ENCODE measurements around the gene TGM4.
A peak's percentile ranks its signal among the peaks of the same experiment; 100 is the strongest.

Gene TGM4

DNA sequence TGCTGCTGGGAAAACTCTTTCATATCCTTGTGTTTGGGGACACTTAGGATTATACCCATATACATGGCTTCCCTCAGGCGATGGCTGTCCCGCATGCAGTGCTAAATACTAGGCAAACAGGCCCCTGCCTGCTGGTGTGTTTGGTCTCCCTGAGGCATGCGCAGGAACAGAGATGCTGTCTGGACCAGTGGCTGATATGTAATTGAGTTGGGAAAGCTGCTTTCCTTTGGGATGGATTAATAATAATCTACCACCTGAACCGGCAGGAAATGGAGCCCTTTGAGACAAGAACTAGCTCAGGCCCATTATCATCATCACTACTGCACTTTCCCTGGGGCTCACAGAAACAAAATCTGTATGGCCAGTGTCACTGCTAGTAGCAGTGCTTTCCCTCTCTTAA, 83.6 kb downstream of the TGM4 start:
- no peak overlapping the region for H3K4me3 ChIP-seq (ENCODE audit: low read length)
- no peak for DNase-seq (ENCODE audit: low read depth)
- TF ChIP-seq, protein P1, sequence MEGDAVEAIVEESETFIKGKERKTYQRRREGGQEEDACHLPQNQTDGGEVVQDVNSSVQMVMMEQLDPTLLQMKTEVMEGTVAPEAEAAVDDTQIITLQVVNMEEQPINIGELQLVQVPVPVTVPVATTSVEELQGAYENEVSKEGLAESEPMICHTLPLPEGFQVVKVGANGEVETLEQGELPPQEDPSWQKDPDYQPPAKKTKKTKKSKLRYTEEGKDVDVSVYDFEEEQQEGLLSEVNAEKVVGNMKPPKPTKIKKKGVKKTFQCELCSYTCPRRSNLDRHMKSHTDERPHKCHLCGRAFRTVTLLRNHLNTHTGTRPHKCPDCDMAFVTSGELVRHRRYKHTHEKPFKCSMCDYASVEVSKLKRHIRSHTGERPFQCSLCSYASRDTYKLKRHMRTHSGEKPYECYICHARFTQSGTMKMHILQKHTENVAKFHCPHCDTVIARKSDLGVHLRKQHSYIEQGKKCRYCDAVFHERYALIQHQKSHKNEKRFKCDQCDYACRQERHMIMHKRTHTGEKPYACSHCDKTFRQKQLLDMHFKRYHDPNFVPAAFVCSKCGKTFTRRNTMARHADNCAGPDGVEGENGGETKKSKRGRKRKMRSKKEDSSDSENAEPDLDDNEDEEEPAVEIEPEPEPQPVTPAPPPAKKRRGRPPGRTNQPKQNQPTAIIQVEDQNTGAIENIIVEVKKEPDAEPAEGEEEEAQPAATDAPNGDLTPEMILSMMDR (IDR thresholded peaks at IDR 0.05; ENCODE audit: insufficient read depth, low read depth, low read length, missing control alignments) = no peak

DNA sequence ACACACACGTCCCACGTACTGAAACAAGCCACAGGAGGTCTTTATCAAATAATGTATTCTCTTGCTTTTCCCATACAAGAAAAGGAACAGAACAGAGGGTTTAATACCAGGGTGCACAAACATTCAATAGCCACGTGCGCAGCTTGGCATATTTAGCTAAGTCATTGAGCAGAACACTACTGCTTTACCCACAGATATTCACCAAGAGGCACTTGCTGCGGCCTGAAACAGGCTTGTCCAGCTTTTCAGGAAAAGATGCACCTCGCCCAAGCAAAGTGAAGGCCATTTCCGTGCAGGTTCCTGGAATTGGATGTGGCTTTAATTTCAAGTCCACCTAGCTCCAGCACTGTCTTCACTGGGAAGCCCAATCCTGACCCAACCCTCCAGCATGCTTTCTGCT, 84.0 kb downstream of the TGM4 start:
- TF ChIP-seq, protein P1 (IDR thresholded peaks at IDR 0.05; ENCODE audit: insufficient read depth, low read depth, low read length, missing control alignments) = no peak
- DNase-seq (ENCODE audit: low read depth) = peak; percentile 64
- H3K4me3 ChIP-seq (ENCODE audit: low read length) = no peak overlapping the region

DNA sequence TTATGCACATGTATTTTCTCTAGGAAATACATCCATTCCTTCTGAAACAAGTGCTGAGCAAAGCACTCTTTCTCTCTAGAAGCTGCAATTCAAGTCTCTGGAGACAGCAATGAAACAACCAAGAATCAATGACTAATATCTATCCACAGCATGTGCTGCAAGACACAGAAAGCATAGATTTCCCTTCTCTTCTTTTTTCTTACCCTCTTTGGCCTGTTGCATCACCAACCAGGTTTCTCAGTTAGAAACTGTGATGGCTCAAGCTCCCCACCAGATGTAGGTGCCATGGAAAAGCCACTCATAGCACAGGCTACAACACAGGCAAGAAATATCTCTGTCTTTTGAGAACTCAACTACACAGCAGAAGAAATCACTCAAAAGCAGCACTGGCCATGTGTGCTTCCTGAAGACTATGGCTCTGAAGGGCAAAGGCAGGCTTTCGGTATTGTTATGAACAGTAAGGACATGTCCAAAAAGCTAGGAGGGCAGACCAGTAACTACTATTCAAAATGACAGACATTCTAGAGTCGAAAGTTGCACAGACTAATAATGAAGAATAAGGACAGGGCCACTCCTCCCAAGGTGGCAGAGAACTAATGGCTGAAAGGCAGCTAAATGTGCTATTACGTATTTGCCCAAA, 86.1 kb downstream of the TGM4 start:
- TF ChIP-seq, protein P1 (IDR thresholded peaks at IDR 0.05; ENCODE audit: insufficient read depth, low read depth, low read length, missing control alignments) = no peak
- no peak overlapping the region for H3K4me3 ChIP-seq (ENCODE audit: low read length)
- peak; percentile 31 for DNase-seq (ENCODE audit: low read depth)

DNA sequence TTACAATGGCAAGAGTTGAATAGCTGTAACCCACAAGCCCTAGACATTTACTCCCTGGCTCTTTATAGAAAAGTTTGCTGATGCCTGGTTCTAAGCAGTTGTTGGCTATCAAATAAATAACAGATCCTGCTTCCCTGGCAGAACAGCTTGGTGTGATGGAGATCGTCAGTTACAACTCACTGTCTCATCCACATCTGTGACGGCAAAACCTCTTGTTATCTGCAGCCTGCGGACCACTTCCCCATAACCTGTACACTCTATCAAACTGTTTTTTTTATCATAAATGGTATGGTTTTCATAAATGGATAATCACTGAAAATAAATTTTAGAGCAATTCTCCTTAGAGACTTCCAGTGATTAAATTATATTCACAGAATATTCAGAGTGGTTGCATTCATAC, 87.5 kb downstream of the TGM4 start:
- no peak for DNase-seq (ENCODE audit: low read depth)
- TF ChIP-seq, protein P1 (IDR thresholded peaks at IDR 0.05; ENCODE audit: insufficient read depth, low read depth, low read length, missing control alignments) = no peak
- no peak overlapping the region for H3K4me3 ChIP-seq (ENCODE audit: low read length)

DNA sequence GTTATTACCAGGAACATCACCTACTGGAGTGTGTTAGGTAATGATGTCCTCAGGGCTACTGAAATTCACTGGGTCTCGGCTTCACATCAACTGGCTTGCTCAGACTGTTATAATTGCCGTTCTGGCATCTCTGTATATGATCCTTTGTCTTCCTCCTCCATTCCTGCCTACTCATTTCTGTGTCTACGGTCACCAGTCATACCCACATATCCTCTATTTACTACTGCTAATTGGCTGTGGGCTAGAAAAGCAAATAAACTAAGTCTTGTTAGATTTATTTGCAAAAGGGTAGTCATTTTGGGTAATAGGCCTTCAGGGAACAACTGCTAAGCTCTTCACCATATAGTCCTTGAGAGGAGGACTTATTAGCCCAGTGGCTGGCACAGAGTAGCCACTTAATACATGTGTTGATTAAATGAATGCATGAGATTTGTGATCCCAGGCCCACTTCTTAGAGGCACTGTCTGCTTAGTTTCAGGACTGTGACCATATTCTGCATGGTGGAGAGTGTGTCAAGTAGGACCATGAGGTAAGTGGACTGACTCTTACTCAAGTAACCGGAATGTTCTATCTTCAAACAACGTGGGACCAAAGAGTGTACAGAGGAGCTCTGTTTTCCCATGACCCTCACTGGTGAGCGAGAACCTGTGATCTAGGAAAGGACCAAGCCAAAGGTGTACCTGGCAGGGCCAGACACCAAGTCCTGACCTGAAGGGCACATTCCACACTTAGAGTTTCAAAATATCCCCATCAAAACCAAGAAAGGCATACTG, 88.4 kb downstream of the TGM4 start:
- peak; percentile 55 for DNase-seq (ENCODE audit: low read depth)
- TF ChIP-seq, protein P1 (IDR thresholded peaks at IDR 0.05; ENCODE audit: insufficient read depth, low read depth, low read length, missing control alignments) = no peak
- no peak overlapping the region for H3K4me3 ChIP-seq (ENCODE audit: low read length)

DNA sequence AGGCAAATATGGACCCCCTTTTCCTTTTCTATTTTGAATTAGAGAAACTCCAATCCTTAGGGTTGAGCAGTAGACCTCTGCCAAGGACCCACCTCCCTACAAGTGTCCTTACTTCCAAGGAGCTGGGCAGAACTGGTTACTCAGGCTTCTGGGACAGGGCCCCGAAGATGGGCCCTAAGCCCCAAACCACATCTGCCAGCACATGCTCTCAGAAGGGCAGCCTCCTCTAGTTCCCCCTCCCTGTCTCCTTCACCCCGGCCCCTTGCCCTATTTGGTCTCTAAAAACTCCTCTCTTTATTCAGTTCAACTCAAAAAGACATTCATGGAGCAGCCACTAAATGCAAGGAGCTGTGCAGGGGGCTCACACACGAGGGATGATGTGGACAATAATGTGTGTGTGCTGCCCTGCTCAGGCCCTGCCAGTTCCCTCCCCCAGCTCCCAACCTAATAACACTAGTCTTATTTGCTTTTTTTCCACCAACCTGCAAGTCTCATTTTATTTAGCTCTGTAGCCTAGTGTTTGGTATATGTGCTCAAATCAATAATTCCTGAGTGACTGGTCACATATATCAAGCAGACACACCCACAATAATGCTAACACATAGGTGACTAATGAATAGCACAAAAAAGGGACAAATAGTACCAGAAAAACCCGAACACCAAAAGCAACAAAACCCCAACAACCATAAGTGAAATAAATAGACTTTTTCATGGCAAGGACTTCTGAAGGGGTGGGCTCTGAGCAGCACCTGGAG, 89.3 kb downstream of the TGM4 start:
- no peak overlapping the region for H3K4me3 ChIP-seq (ENCODE audit: low read length)
- TF ChIP-seq, protein P1 (IDR thresholded peaks at IDR 0.05; ENCODE audit: insufficient read depth, low read depth, low read length, missing control alignments) = no peak
- DNase-seq (ENCODE audit: low read depth) = peak; percentile 42

Data from epithelial cell of esophagus (primary cell).